Right cardiac atrium (tissue), 5 donors: Measurements from ENCODE around the gene SND1. TPM values are rescaled to one million over a fixed set of nuclear protein-coding genes. Genes with fewer than 3 reads are reported as not detected.

Experiments
- ATAC-seq, 2 donors: fragments of 200-7000 bp; cut with Tn5 transposase; one replicate each; pipeline versions ENCODE4 v1.8.0 to v1.9.1; 2020; ENCODE audit warnings: moderate library complexity in 2 of 2, mild to moderate bottlenecking in 1 of 2
- DNase-seq, 3 donors: peaks; one replicate each; pipeline ENCODE4 v3.0.0-alpha.2; 2020
- H3K27ac ChIP-seq: one replicate; pipeline ENCODE4 v1.5.1; 2013; ENCODE audit warnings: mild to moderate bottlenecking, low read length, control low read depth, moderate library complexity
- H3K27me3 ChIP-seq: one replicate; pipeline ENCODE4 v1.6.1; 2013; ENCODE audit not compliant: control insufficient read depth, insufficient read depth
- H3K4me1 ChIP-seq: one replicate; pipeline ENCODE4 v1.6.1; 2013; ENCODE audit warnings: low read length; ENCODE audit not compliant: control insufficient read depth, insufficient read depth
- H3K4me3 ChIP-seq: one replicate; pipeline ENCODE4 v1.5.1; 2013; ENCODE audit warnings: low read length, control low read depth
- H3K9me3 ChIP-seq: one replicate; pipeline ENCODE4 v1.6.1; 2013; ENCODE audit warnings: low read length; ENCODE audit not compliant: control insufficient read depth
- WGBS: extraction: QIAGEN DNeasy Blood & Tissue Kit; methylation state at CpG from one replicate; pipeline ENCODE4 v1.1.7; 2013; 5-methylcytosine and 5-hydroxymethylcytosine counted together
- intact Hi-C, 4 donors: fragments of 100-400 bp; cut with DNase I; formaldehyde crosslinking; loops; one replicate each; pipeline versions ENCODE4 v1.11.0 to v1.14.0; 2022 to 2023
- polyA plus RNA-seq: library from polyadenylated mRNA; stranded (reverse); fragments of 200-250 nt; gene quantifications from one replicate; pipeline ENCODE4 v1.2.3, GENCODE V29; 2013
- total RNA-seq, 4 donors: library from RNA; stranded (reverse); fragmentation: NEBNext Ultra II Directional; extraction: Animal tissue kit (Norgen Biotek cat#: 25700); gene quantifications; one replicate each; pipeline ENCODE4 v1.2.1, GENCODE V29; 2021
- donor health status: healthy with polysubstance abuse.
- donor health status: DM: no; HTN: yes; CAD: no.
- donor health status: DM: no; HTN: no; CAD: no.
- donor health status: DM: no; HTN: yes; CAD: no; lungs with severe emphysema.
- donor health status: DM: yes; HTN: yes; CAD: no.

Gene SND1
- total and polyA plus RNA-seq, 5 donors: 50.0 to 107 (median 89.3) TPM

DNA sequence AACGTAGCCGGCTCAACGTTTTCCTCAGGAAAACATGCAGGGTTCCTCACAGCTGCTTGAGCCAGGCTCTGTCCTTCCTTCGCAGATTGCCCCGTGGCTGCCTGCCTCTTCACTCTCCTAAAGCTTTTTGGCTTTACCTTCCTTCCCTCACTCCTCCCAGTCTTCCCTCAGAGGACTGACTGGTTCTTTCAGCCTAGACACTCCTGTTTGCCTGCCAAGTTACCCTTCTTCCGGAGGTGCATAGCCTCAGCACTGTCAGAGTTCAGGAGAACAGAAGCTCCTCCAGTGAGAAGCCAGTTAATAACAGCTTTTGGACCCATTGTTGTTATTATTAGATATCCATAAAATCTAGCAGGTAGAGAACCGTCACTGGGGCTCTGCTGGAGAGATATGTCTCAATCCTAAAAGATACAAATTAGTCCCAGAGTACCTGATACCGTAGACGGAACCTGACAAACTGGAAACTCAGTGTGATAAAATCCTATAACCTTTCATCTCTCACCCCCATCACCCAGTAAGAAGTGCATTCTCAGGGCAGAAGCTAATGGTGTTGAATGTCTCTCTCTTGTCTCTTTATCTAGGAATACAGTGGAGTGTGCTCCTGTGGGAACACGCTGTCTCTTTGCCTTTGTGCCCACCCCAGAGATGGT lies 79.6 kb downstream of the SND1 start:
- DNase-seq: no peak
- intact Hi-C loops: no loop called here
- H3K27me3 ChIP-seq: no peaks in the 10 kb centered on the region
- H3K4me1 ChIP-seq: peaks cover 3% of the 10 kb centered on the region
- WGBS: 75% methylated on average over 10 of the region's 10 CpGs
- H3K9me3 ChIP-seq: no peaks in the 10 kb centered on the region
- no peak overlapping the region for H3K4me3 ChIP-seq
- no peak overlapping the region for H3K27ac ChIP-seq
- no peak for ATAC-seq

DNA sequence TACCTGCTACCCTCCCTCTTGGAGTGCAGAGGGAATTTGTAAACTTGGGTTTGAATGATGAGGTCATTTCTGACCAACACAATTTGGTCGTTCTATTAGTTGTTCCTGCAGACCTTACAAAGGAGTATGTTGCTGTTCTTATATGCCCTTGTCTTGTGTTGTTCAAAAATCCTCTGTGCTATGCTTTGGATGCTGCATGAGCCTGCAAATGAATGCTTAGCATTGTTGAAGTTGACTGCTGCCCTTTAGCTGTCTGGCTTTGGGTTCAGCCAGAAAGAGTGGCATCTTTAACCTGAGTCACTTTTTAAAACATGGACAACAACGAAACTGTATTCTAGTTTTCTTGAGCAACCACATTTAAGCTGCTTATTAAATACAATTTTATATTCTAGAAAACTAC lies 80.3 kb downstream of the SND1 start:
- 76% methylated on average over 2 of the region's 2 CpGs for WGBS
- no peak overlapping the region for H3K27ac ChIP-seq
- intact Hi-C loops: no loop called here

GRCh38 chr7:127733986-127734385 lies 82.0 kb downstream of the SND1 start:
- Histone ChIP-seq H3K4me3 (no peak overlapping the region), H3K27me3 (no peaks in the 10 kb centered on the region), H3K4me1 (peaks cover 3% of the 10 kb centered on the region), H3K9me3 (no peaks in the 10 kb centered on the region), H3K27ac (no peak overlapping the region)
- intact Hi-C loops: no loop called here
- 62% methylated on average over 3 of the region's 3 CpGs for WGBS
- ATAC-seq (no peak), DNase-seq (no peak)

More for the DNA sequence above, 80.3 kb downstream of the SND1 start:
- Histone ChIP-seq H3K4me3 (no peak overlapping the region), H3K4me1 (peaks cover 3% of the 10 kb centered on the region), H3K9me3 (no peaks in the 10 kb centered on the region), H3K27me3 (no peaks in the 10 kb centered on the region)
- no peak for ATAC-seq
- no peak for DNase-seq

- 66% methylated on average over 5 of the region's 5 CpGs for WGBS
- DNase-seq (no peak), ATAC-seq (no peak)
- H3K27me3 ChIP-seq: no peaks in the 10 kb centered on the region
- H3K4me3 ChIP-seq: no peak overlapping the region
- H3K9me3 ChIP-seq: no peaks in the 10 kb centered on the region
- intact Hi-C loops: no loop called here
- H3K27ac ChIP-seq: no peak overlapping the region
- peaks cover 3% of the 10 kb centered on the region for H3K4me1 ChIP-seq
Measured at GRCh38 chr7:127736511-127736910, 84.5 kb downstream of the SND1 start.

DNA sequence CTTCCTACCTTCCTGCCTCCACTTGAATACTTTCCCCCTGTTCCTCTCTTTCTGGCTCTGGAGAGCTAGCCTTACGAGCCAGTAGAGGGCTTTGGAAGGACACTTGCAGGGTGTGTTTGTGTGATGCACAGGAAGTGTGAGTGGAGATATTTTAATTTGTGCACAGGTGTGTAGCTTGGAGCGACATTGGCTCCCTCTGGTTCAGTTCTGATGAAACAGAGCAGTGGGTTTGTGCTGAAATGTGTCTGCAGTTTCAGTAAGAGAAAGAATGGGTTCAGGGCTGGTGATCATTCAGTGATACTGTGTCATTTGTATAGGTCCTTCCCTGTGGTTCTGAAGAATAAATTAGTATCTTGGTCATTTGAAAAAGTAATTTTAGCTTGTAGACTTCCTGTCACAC lies 86.9 kb downstream of the SND1 start:
- WGBS: 88% methylated on average over 2 of the region's 2 CpGs
- no peak for ATAC-seq
- H3K27ac ChIP-seq: no peak overlapping the region
- H3K4me1 ChIP-seq: peaks cover 10% of the 10 kb centered on the region
- no peaks in the 10 kb centered on the region for H3K9me3 ChIP-seq
- H3K27me3 ChIP-seq: no peaks in the 10 kb centered on the region
- H3K4me3 ChIP-seq: no peak overlapping the region
- intact Hi-C loops: no loop called here
- DNase-seq: no peak

DNA sequence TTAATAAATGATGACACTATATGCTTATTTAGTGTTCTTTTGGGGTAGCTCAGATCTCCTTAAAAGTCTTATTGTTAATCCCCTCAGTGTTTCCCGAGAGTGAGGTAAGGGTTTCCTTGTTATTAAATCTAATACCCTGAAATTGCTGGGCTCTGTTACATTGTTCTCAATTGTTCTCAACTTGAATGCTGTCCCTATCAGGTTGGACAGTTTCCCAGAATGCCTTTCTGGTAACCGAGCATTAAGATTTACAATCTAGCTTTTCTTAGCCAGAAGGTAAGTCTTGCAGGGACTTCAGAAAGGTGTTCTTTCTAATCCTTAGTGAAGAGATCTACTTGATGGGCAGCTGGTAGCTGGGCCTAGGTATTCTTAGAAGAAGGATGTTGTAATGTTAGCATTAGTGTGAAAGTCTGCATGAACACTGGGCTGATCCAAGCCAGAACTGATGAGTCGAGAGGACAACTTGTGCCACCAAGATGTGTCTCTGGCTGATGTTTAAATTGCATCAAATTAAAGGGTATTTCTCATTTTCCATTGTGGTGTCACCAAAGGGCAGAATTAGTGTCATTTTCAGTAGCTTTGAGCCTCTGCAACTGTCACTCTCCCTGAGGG lies 89.9 kb downstream of the SND1 start:
- H3K4me3 ChIP-seq: no peak overlapping the region
- intact Hi-C loops: no loop called here
- DNase-seq (no peak), ATAC-seq (peak in 1 of 2 donors; percentile 51)
- H3K27me3 ChIP-seq: no peaks in the 10 kb centered on the region
- no peaks in the 10 kb centered on the region for H3K9me3 ChIP-seq
- 39% methylated on average over 3 of the region's 3 CpGs for WGBS
- peaks cover 10% of the 10 kb centered on the region for H3K4me1 ChIP-seq
- no peak overlapping the region for H3K27ac ChIP-seq

- ATAC-seq: no peak
- Histone ChIP-seq H3K4me1 (peaks cover 10% of the 10 kb centered on the region), H3K9me3 (no peaks in the 10 kb centered on the region), H3K27ac (no peak overlapping the region), H3K27me3 (no peaks in the 10 kb centered on the region), H3K4me3 (no peak overlapping the region)
- intact Hi-C loops: no loop called here
- no peak for DNase-seq
- WGBS: 97% methylated on average over 1 of the region's 1 CpG
Measured at GRCh38 chr7:127745445-127745844, 93.5 kb downstream of the SND1 start.

- Histone ChIP-seq H3K27me3 (no peaks in the 10 kb centered on the region), H3K27ac (no peak overlapping the region), H3K4me3 (no peak overlapping the region), H3K9me3 (no peaks in the 10 kb centered on the region), H3K4me1 (peaks cover 2% of the 10 kb centered on the region)
- 81% methylated on average over 4 of the region's 4 CpGs for WGBS
- ATAC-seq (no peak), DNase-seq (no peak)
- intact Hi-C loops: no loop called here
Measured at GRCh38 chr7:127751062-127751461, 99.1 kb downstream of the SND1 start.

GRCh38 chr7:127751490-127752448 lies 99.8 kb downstream of the SND1 start:
- DNase-seq: peak; percentile 20 to 60 (median 34)

DNA sequence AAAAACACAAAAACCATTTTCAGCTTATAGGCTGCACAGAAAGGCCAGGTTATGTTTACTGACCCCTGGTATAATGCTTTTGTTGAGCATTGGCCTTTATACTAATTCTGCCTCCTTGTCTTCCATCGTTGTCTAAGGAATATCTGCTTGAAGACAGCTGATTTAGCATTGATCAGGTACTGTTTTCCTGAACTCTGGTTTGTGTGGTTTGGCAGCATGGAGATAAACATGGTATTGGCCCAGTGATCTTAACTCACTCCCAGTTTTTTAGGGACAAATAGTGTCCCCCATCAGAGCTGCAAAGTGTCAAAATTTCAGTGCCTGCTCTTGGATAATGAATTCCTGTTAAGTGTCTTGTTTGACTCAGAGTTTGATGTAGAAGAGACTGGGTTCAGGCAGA lies 100.8 kb downstream of the SND1 start:
- Histone ChIP-seq H3K4me3 (no peak overlapping the region), H3K27ac (no peak overlapping the region), H3K4me1 (peaks cover 2% of the 10 kb centered on the region), H3K27me3 (no peaks in the 10 kb centered on the region), H3K9me3 (no peaks in the 10 kb centered on the region)
- intact Hi-C loops: no loop called here
- no peak for DNase-seq
- WGBS: 73% methylated on average over 1 of the region's 1 CpG
- ATAC-seq: no peak

More at GRCh38 chr7:127751490-127752448, 99.8 kb downstream of the SND1 start:
- Histone ChIP-seq H3K4me3 (no peak overlapping the region), H3K9me3 (no peaks in the 10 kb centered on the region), H3K27me3 (no peaks in the 10 kb centered on the region), H3K27ac (no peak overlapping the region), H3K4me1 (peaks cover 2% of the 10 kb centered on the region)
- 89% methylated on average over 12 of the region's 12 CpGs for WGBS
- no peak for ATAC-seq
- intact Hi-C loops: no loop called here

- ATAC-seq (peak; percentile 25 to 29), DNase-seq (no peak)
- Histone ChIP-seq H3K9me3 (no peaks in the 10 kb centered on the region), H3K4me3 (no peak overlapping the region), H3K27me3 (no peaks in the 10 kb centered on the region), H3K4me1 (peaks cover 2% of the 10 kb centered on the region), H3K27ac (no peak overlapping the region)
- intact Hi-C loops: no loop called here
Measured at GRCh38 chr7:127754457-127754856, 102.5 kb downstream of the SND1 start.
